IMR-90 (cell line): ENCODE measurements around the gene TRAF4.

Source experiments
- BHLHE40 ChIP-seq: fragments of 150-350 bp; IDR thresholded peaks from 2 replicates; pipeline ENCODE4 v1.6.1; 2016; ENCODE audit warnings: mild to moderate bottlenecking, low read depth, low read length
- POLR2A ChIP-seq: IDR thresholded peaks from 2 replicates; pipeline ENCODE4 v1.6.1; 2012; ENCODE audit warnings: mild to moderate bottlenecking, low read depth, low read length
- SMC3 ChIP-seq: fragments of 150-350 bp; IDR thresholded peaks from 2 replicates; pipeline ENCODE4 v1.6.1; 2016; ENCODE audit warnings: low read depth, mild to moderate bottlenecking, antibody characterized with exemption, low read length, moderate library complexity
- TF ChIP-seq, protein P1 (sequence below): conservative IDR thresholded peaks from 2 replicates; pipeline ENCODE4 v1.5.1; 2012; ENCODE audit warnings: mild to moderate bottlenecking, low read depth, low read length, improper control_type of control experiment
- TF ChIP-seq, protein P2 (sequence below): fragments of 150-350 bp; IDR thresholded peaks from 2 replicates; pipeline ENCODE4 v1.6.1; 2017; ENCODE audit warnings: mild to moderate bottlenecking, antibody characterized with exemption, low read length, low read depth
- TF ChIP-seq, protein P3 (sequence below): fragments of 150-350 bp; IDR thresholded peaks from 2 replicates; pipeline ENCODE4 v1.6.1; 2016; ENCODE audit warnings: low read depth, mild to moderate bottlenecking, low read length, moderate library complexity, borderline replicate concordance

DNA sequence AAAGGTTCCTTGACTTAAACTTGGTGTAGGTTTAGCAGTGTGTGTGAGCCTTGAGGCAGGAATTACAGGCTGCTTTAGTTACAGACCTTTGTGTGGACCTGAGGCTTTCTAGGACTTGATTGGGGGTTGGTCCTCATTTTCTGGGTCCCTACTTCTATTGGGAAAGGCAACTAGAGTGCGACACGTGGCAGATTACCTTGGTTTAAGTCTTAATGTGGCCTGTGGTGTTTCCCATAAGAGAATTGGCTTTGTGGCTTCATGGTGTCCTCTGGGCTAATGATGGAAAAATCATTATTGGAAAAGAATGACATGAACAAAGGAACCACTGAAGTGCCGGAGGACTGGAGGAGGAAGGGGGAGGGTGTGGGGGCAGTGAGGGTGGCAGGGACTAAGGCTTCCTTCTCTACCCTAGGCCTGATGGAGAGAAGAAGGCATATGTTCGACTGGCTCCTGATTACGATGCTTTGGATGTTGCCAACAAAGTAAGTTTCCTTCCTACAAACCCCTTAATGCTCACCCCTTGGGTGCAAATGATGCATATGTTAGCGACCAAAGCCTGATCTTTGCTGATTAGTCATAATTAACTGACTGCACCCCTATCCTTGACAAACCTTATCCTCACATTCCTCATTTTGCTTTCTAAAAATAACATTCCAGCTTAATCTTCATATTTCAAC lies 20.5 kb upstream of the TRAF4 start:
- TF ChIP-seq SMC3 (no peak), BHLHE40 (no peak), POLR2A (no peak)
- TF ChIP-seq, protein P1, sequence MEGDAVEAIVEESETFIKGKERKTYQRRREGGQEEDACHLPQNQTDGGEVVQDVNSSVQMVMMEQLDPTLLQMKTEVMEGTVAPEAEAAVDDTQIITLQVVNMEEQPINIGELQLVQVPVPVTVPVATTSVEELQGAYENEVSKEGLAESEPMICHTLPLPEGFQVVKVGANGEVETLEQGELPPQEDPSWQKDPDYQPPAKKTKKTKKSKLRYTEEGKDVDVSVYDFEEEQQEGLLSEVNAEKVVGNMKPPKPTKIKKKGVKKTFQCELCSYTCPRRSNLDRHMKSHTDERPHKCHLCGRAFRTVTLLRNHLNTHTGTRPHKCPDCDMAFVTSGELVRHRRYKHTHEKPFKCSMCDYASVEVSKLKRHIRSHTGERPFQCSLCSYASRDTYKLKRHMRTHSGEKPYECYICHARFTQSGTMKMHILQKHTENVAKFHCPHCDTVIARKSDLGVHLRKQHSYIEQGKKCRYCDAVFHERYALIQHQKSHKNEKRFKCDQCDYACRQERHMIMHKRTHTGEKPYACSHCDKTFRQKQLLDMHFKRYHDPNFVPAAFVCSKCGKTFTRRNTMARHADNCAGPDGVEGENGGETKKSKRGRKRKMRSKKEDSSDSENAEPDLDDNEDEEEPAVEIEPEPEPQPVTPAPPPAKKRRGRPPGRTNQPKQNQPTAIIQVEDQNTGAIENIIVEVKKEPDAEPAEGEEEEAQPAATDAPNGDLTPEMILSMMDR = no peak
- TF ChIP-seq, protein P2, sequence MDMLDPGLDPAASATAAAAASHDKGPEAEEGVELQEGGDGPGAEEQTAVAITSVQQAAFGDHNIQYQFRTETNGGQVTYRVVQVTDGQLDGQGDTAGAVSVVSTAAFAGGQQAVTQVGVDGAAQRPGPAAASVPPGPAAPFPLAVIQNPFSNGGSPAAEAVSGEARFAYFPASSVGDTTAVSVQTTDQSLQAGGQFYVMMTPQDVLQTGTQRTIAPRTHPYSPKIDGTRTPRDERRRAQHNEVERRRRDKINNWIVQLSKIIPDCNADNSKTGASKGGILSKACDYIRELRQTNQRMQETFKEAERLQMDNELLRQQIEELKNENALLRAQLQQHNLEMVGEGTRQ = no peak
- TF ChIP-seq, protein P3, sequence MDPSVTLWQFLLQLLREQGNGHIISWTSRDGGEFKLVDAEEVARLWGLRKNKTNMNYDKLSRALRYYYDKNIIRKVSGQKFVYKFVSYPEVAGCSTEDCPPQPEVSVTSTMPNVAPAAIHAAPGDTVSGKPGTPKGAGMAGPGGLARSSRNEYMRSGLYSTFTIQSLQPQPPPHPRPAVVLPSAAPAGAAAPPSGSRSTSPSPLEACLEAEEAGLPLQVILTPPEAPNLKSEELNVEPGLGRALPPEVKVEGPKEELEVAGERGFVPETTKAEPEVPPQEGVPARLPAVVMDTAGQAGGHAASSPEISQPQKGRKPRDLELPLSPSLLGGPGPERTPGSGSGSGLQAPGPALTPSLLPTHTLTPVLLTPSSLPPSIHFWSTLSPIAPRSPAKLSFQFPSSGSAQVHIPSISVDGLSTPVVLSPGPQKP = no peak
